GM19463 (cell line): ENCODE results near the gene IMPA2.

Source experiments
- ATAC-seq: cut with Tn5 transposase; IDR thresholded peaks from one replicate; pipeline ENCODE4 v1.9.1; 2021; ENCODE audit warnings: mild to moderate bottlenecking, moderate library complexity; ENCODE audit not compliant: unreplicated experiment

Gene IMPA2

DNA sequence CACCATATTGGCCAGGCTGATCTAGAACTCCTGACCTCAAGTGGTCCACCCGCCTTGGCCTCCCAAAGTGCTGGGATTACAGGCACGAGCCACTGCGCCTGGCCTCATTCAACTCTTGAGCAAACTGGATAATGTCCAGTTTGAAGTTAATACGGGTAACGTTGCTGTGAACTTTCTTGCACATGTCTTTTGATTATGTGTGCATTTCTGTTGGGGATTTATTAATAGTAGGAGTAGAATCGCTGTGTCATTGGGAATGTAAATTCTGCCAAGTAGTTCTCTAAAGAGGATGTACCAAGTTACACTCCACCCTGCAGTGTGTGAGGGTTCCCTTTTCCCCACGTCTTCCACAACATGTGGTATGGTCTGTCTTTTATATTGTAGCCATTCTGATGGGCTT, 6.2 kb downstream of the IMPA2 start:
- ATAC-seq = no peak

DNA sequence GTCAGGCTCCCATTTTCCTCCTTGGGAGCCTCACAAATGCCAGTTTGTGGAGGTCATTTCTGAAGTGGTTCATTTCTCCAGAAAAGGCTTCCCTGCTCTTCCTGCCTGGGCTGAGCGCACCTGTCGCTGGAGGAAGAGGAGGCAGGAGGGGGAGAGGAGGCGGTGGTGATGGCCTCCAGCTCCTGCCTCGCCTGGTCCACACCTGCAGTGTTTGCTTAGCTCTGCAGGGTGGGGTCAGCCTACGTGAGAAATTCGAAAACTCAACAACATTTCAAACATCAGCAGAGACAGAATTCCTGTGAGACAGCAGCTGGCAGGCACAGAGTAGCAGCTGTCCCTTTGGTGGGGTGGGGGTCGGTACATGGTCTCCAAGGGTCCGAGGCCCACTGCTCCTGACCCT, 7.9 kb downstream of the IMPA2 start:
- no peak for ATAC-seq

- no peak for ATAC-seq
Measured at GRCh38 chr18:11989966-11990380, 8.7 kb downstream of the IMPA2 start.

DNA sequence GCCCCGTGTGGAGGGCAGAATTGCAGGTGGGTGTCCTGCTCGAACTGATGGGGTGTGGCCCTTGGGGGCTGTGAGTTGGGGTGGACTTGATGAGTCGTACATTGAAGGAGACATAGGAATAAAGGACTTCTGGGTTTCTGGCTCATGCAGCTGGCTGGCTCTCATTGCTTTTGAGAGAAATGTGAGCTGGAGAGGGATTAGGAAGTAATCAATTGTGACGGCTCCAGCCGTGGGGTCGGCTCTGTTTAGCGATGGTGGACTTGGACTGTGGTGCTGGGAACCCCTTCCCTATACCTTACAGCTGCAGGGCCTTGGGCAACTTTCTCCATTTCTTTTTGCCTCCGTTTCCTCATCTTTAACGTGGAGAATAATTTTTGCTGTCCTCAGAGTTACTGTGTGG, 9.2 kb downstream of the IMPA2 start:
- ATAC-seq = no peak

GRCh38 chr18:11991021-11991795, 9.9 kb downstream of the IMPA2 start:
- no peak for ATAC-seq

GRCh38 chr18:11992096-11992790, 10.9 kb downstream of the IMPA2 start:
- ATAC-seq = no peak

GRCh38 chr18:11993264-11993916, 12.1 kb downstream of the IMPA2 start:
- ATAC-seq = no peak

- ATAC-seq = no peak
Measured at GRCh38 chr18:11994336-11994702, 13.0 kb downstream of the IMPA2 start.

- no peak for ATAC-seq
Measured at GRCh38 chr18:11994703-11995444, 13.6 kb downstream of the IMPA2 start.

- ATAC-seq = peak; percentile 91
Measured at GRCh38 chr18:11995445-11996189, 14.3 kb downstream of the IMPA2 start.

- no peak for ATAC-seq
Measured at GRCh38 chr18:11996190-11996754, 15.0 kb downstream of the IMPA2 start.

- no peak for ATAC-seq
Measured at GRCh38 chr18:11996907-11997306, 15.6 kb downstream of the IMPA2 start.

- ATAC-seq = no peak
Measured at GRCh38 chr18:11997466-11997865, 16.2 kb downstream of the IMPA2 start.

GRCh38 chr18:11998193-11998592, 16.9 kb downstream of the IMPA2 start:
- no peak for ATAC-seq

DNA sequence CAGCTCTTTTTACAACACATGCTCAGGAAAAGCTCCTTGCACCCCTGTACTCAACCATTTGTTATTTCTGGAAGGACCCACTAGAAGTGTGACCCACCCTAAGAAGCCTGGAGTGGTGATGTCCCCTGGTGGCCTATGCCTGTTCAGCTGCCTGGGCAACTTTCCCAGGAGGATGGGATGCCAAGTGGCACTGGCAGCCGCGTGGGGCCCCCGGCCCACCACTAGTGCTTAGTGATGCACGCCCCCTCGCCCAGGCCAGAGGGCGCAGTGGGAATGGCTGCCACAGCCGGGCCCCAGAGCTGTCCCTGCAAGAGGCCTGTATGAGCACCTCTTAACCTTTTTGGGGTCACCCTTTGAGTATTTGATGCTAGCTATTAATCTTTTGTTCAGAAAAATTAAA, 18.1 kb downstream of the IMPA2 start:
- no peak for ATAC-seq

DNA sequence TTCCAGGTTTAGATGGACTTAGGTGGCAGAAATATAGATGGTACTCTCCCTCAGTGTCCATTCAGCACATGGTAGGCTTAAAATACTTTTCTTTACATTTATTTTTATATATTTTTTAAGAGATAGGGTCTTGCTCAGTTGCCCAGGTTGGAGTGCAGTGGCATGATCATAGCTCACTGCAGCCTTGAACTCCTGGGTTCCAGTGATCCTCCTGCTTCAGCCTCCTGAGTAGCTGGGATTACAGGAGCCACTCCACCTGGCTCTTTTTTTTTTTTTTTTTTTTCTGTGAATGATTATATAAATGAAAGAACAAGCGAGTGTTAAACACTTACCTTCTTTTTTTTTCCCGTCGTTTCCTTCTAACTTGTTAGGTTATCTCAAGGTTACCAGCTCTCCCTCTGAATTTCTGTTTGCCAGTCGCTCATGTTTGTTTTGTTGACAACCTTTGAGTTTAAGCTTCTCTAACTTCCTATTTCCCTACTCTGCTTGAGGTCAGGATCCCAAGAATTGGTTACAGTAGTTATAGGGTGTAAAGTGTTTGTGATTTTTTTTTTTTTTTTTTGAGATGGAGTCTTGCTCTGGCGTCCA, 18.9 kb downstream of the IMPA2 start:
- ATAC-seq = no peak

GRCh38 chr18:12001421-12001820, 20.1 kb downstream of the IMPA2 start:
- no peak for ATAC-seq

GRCh38 chr18:12003894-12004293, 22.6 kb downstream of the IMPA2 start:
- ATAC-seq = no peak

- ATAC-seq = no peak
Measured at GRCh38 chr18:12005538-12006487, 24.5 kb downstream of the IMPA2 start.
